Activated naive CD8-positive, alpha-beta T cell treated with anti-CD3 and anti-CD28 coated beads, Interleukin-2, amount 50 U/mL, for 24 hours (primary cell): Measurements from ENCODE around the gene ZNF615.
"Not testable (repeated sequence)": the region's sequence is repeated elsewhere in the genome, so short reads cannot be mapped to it uniquely, and the experiment has no call there.

Experiments used
- ATAC-seq: fragments of 150-1000 bp; cut with Tn5 transposase; one replicate; pipeline ENCODE4 v1.10.0; 2021
- DNase-seq: peaks from one replicate; pipeline ENCODE4 v3.0.0; 2021
- H3K27ac Mint-ChIP-seq: one replicate; pipeline ENCODE4 v1.8.0; 2021; ENCODE audit warnings: mild to moderate bottlenecking, mixed read lengths
- H3K27me3 Mint-ChIP-seq: one replicate; pipeline ENCODE4 v1.8.0; 2021; ENCODE audit warnings: mixed read lengths
- H3K36me3 Mint-ChIP-seq: one replicate; pipeline ENCODE4 v1.8.0; 2021; ENCODE audit warnings: low read depth, mixed read lengths
- H3K4me1 Mint-ChIP-seq: one replicate; pipeline ENCODE4 v1.8.0; 2021; ENCODE audit warnings: mixed read lengths
- H3K4me3 Mint-ChIP-seq: one replicate; pipeline ENCODE4 v1.8.0; 2021; ENCODE audit warnings: mild to moderate bottlenecking, moderate library complexity, mixed read lengths
- H3K9me3 Mint-ChIP-seq: one replicate; pipeline ENCODE4 v1.8.0; 2021; ENCODE audit warnings: mixed read lengths

Gene ZNF615

GRCh38 chr19:51960621-51961233 lies 47.3 kb downstream of the ZNF615 start:
- not testable (repeated sequence) for H3K4me3 Mint-ChIP-seq, H3K4me1 Mint-ChIP-seq, DNase-seq, H3K27ac Mint-ChIP-seq, ATAC-seq, H3K27me3 Mint-ChIP-seq
- Mint-ChIP-seq H3K9me3 (peaks cover 81% of the 10 kb centered on the region), H3K36me3 (peaks cover 64% of the 10 kb centered on the region)

DNA sequence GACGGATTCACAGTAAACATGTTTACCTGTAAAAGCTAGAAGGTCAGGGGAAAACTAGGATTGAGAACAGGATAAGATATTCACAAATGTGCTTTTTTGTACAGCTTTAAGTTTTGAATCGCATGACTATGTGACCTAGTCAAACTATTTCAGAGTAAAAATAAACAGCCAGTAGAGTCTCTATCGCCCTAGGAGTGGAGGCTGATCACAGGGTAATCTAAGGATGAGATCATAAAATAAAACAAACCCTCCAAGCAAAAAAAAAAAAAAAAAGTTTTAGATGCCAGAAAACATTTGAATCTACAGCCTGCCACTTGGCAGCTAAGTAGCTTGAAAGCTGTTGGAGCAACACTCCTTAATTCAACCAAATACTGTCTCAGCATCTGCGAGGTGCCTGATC lies 48.2 kb downstream of the ZNF615 start:
- peaks cover 60% of the 10 kb centered on the region for H3K36me3 Mint-ChIP-seq
- DNase-seq, result no peak
- H3K4me3 Mint-ChIP-seq, result no peak overlapping the region
- no peak for ATAC-seq
- no peak overlapping the region for H3K27ac Mint-ChIP-seq
- peaks cover 76% of the 10 kb centered on the region for H3K9me3 Mint-ChIP-seq
- H3K27me3 Mint-ChIP-seq, result no peaks in the 10 kb centered on the region
- no peaks in the 10 kb centered on the region for H3K4me1 Mint-ChIP-seq

GRCh38 chr19:51957846-51958245 lies 50.2 kb downstream of the ZNF615 start:
- H3K27ac Mint-ChIP-seq, H3K4me1 Mint-ChIP-seq, H3K4me3 Mint-ChIP-seq, DNase-seq, ATAC-seq, H3K27me3 Mint-ChIP-seq: not testable (repeated sequence)
- H3K36me3 Mint-ChIP-seq, result peaks cover 45% of the 10 kb centered on the region
- H3K9me3 Mint-ChIP-seq, result peaks cover 74% of the 10 kb centered on the region

DNA sequence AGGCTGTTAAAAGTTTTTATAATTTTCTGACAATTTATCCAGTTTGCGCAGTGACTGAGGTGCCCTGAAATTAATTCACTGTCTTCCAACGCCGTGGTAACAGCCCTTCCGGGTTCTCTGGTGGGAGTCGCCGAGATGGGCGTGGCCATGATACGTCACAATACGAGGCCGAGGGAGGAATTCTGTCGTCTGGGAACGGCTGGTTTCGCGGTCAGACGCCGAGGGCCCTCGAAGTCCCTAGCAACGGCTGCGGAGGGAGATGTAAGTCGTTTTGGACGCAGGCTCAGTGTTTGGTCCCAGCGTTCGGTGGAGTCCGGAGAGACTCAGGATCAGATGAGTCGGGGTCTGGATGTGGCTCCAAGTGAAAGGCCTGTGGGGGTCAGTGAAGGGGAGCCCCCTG lies 59.0 kb downstream of the ZNF615 start:
- Mint-ChIP-seq H3K27me3 (no peaks in the 10 kb centered on the region), H3K4me1 (no peaks in the 10 kb centered on the region), H3K27ac (no peak overlapping the region), H3K36me3 (peaks cover 50% of the 10 kb centered on the region), H3K9me3 (peaks cover 63% of the 10 kb centered on the region), H3K4me3 (no peak overlapping the region)
- DNase-seq, result no peak
- ATAC-seq, result no peak

GRCh38 chr19:51946602-51947001 lies 61.4 kb downstream of the ZNF615 start:
- H3K27ac Mint-ChIP-seq, result no peak overlapping the region
- DNase-seq (no peak), ATAC-seq (no peak)
- H3K27me3 Mint-ChIP-seq, result no peaks in the 10 kb centered on the region
- H3K36me3 Mint-ChIP-seq, result peaks cover 65% of the 10 kb centered on the region
- peaks cover 76% of the 10 kb centered on the region for H3K9me3 Mint-ChIP-seq
- H3K4me3 Mint-ChIP-seq, result no peak overlapping the region
- H3K4me1 Mint-ChIP-seq, result no peaks in the 10 kb centered on the region

DNA sequence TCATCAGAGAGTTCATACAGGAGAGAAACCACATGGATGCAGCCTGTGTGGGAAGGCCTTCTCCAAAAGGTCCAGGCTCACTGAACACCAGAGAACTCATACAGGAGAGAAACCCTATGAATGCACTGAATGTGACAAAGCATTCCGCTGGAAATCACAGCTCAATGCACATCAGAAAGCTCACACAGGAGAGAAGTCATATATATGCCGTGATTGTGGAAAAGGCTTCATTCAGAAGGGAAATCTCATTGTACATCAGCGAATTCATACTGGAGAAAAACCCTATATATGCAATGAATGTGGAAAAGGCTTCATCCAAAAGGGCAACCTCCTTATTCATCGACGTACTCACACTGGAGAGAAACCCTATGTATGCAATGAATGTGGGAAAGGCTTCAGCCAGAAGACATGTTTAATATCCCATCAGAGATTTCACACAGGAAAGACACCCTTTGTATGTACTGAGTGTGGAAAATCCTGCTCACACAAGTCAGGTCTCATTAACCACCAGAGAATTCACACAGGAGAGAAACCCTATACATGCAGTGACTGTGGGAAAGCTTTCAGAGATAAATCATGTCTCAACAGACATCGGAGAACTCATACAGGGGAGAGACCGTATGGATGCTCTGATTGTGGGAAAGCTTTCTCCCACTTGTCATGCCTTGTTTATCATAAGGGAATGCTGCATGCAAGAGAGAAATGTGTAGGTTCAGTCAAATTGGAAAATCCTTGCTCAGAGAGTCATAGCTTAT lies 63.0 kb downstream of the ZNF615 start:
- H3K27ac Mint-ChIP-seq, result no peak overlapping the region
- no peak overlapping the region for H3K4me3 Mint-ChIP-seq
- no peaks in the 10 kb centered on the region for H3K27me3 Mint-ChIP-seq
- peaks cover 75% of the 10 kb centered on the region for H3K36me3 Mint-ChIP-seq
- no peaks in the 10 kb centered on the region for H3K4me1 Mint-ChIP-seq
- ATAC-seq, result no peak
- peaks cover 81% of the 10 kb centered on the region for H3K9me3 Mint-ChIP-seq
- no peak for DNase-seq
